HG03139 (cell line): ENCODE measurements around the gene MYO16.
"Not testable (repeated sequence)": the region's sequence is repeated elsewhere in the genome, so short reads cannot be mapped to it uniquely, and the experiment has no call there.

ENCODE experiments used
- ATAC-seq: cut with Tn5 transposase; IDR thresholded peaks from one replicate; pipeline ENCODE4 v1.9.1; 2021; ENCODE audit not compliant: unreplicated experiment

MYO16 gene

GRCh38 chr13:108741930-108742329 is 112.5 kb downstream of the MYO16 start:
- no peak for ATAC-seq

- no peak for ATAC-seq
Observed at GRCh38 chr13:108742701-108743451, 113.5 kb downstream of the MYO16 start.

- ATAC-seq = no peak
Observed at GRCh38 chr13:108743522-108743921, 114.1 kb downstream of the MYO16 start.

DNA sequence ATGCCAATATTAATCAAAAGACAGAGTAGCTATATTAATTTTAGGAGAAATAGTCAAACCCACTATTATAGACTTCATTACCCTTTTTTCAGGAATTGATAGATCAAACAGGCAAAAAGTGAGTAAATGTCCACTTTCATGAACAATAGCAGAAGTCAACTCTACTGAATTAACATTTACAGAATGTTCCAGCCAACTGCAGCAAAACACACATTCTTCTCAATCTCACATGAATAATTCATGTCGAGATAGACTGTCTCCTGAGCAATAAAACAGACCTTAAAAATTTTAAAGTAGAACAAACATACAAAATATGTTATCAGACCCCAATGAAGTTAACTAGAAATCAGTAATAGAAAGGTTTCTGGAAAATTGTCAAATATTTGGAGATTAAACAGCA is 118.4 kb downstream of the MYO16 start:
- ATAC-seq = no peak

- no peak for ATAC-seq
Observed at GRCh38 chr13:108752276-108752675, 122.9 kb downstream of the MYO16 start.

DNA sequence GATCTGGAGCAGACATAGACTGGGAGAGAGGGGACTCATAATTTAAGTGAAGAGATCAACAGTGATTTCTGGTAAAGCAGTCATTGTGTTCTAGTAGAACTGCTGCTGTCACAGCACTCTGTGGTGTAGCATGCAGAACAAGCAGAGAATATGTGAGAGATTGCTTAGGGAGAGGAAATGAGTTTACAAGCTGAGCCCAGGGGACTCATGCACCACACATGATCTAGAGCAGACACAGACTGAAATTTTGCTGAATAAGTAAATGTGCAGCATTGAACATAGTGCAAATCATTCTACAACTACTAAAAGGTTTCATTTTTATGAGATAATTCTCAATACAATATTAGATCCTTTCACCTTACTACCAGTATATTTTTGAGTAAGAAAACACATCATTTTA is 125.7 kb downstream of the MYO16 start:
- ATAC-seq = no peak

- no peak for ATAC-seq
Observed at GRCh38 chr13:108760129-108760528, 130.7 kb downstream of the MYO16 start.

GRCh38 chr13:108760541-108760940 is 131.1 kb downstream of the MYO16 start:
- ATAC-seq = no peak

- ATAC-seq = no peak
Observed at GRCh38 chr13:108768035-108768434, 138.6 kb downstream of the MYO16 start.

DNA sequence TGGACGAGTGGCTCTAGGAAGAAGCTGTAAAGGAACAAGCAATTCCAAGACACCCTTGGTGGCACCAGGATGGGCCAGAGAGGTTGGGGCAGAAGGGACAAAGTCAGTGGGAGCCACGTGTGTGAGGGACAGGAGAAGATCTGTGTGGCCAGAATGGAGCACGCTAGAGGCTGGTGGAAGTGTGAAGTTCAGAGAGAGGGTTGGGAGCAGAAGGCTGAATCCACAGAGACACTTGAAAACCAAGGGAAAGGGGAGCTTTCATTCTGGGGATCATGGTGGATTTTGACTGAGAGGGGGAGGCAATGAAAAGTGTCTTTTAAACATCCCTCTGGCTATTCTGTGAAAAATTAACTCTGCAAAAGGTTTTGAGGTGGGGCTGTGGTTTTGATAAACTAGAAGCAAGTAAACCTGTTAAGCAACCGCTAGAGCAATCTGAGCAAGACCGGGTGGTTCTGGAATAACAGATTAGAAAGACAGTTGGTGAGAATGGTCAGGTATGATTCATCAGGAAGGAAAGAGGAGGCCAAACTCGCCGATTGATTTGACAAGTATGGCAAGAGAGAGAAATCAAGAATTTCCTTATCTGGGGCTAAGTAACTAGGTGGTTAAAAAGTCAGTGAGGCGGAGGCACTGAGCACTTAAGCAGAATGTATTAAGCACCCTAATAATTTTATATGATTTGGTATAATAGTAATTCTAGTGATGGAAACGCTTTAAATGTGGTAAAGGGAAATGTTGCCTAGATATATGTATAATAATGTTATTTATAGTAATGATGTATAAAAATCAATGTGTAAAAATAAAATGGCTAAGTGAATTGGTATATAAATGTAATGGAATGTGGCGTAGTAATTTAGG is 140.0 kb downstream of the MYO16 start:
- no peak for ATAC-seq

DNA sequence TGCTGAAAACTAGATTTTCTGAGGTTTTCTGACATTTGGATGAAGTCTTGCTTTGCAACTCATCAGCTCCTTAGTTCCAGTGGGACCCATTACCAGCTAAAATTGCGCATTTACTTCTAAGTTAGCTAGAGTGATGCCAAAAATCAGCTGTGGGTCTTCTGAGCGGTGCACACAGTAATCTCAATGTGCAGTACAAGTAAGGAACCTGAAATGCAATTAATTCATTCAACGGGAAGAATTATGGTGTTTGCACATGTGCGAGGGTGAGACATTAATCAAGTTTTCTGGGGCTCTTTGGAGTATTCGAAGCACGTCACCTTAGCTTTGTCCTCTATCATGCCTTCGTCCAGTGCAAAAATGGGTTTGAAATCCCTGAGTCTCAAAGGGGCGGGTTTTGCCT is 146.2 kb downstream of the MYO16 start:
- no peak for ATAC-seq

GRCh38 chr13:108776650-108777049 is 147.2 kb downstream of the MYO16 start:
- no peak for ATAC-seq

GRCh38 chr13:108777421-108778420 is 148.3 kb downstream of the MYO16 start:
- no peak for ATAC-seq

DNA sequence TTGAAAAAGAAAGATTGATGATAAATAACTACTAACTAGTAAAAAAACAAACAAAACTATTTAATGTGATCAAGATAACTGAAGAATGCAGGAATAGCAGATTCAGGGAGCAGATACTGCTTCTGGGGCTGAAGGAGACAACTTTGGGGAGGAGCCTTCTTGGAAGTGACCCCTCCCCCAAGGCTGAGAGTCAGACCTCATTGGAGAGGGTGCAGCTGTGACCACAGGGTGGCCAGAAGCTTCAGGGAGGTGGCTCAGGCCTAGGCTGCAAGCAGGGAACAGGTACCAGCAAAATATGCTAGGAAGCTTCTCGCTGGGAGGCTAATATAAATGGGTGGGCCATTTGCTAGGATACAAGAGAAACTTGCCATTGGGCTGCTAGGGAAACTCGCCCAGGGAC is 149.9 kb downstream of the MYO16 start:
- no peak for ATAC-seq

GRCh38 chr13:108780706-108781105 is 151.3 kb downstream of the MYO16 start:
- ATAC-seq = no peak

DNA sequence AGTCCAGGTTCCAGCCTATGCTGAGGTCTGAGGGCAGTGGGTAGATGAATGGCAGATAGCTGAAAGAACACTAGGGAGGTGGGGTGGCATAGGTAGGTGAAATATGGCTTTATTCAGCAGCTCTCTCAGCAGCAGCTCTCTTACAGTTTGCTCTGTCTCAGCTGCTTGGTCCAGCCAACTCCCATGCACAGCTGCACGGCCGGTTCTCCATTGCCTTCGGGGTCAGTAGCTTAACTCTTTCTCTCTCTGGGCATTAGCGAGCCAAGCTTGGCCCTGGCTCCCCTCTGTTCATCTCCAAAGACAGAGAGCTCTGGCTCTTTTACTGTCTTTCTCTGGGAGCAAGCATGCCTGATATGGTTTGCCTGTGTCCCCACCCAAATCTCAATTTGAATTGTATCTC is 151.9 kb downstream of the MYO16 start:
- ATAC-seq = no peak

GRCh38 chr13:108782480-108782879 is 153.1 kb downstream of the MYO16 start:
- ATAC-seq = not testable (repeated sequence)

- ATAC-seq = no peak
Observed at GRCh38 chr13:108785844-108786243, 156.4 kb downstream of the MYO16 start.

DNA sequence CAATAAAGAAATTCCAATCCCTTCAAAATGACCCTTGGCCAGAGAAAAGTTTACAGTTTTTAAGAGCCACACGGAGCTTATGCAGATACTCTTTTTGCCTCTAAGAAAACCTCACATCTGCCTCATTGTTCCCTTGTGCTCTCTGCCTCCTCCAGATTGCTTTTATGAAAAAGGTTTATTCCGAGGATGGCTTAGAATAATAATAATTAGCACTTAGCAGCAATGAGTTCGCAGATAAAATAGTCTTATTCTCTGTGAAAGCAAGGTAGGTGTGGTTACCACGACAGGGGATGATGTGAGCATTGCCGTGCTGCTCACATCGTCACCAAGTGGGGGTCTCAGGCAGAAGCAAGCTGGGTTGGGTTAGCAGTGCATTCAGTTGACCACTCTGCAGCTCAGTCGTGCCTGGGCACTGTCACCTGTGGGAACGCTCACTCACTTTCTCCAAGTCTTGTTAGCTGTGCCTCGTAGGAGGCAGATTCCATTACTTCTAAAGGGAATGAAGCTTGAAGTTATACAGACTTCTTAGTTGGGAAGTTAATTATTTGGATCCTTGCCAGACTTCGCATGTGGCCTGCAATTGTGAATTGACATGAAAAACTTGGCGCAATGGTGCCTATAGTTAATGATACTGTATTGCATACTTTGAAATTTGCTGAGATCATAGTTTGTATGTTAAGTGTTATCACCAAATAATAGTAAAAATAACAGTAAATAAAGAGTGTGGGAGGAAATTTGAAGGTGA is 157.2 kb downstream of the MYO16 start:
- ATAC-seq = no peak

- ATAC-seq = no peak
Observed at GRCh38 chr13:108787700-108788414, 158.4 kb downstream of the MYO16 start.
